ENCODE measurements around the gene TANGO6.

The TANGO6 gene

DNA sequence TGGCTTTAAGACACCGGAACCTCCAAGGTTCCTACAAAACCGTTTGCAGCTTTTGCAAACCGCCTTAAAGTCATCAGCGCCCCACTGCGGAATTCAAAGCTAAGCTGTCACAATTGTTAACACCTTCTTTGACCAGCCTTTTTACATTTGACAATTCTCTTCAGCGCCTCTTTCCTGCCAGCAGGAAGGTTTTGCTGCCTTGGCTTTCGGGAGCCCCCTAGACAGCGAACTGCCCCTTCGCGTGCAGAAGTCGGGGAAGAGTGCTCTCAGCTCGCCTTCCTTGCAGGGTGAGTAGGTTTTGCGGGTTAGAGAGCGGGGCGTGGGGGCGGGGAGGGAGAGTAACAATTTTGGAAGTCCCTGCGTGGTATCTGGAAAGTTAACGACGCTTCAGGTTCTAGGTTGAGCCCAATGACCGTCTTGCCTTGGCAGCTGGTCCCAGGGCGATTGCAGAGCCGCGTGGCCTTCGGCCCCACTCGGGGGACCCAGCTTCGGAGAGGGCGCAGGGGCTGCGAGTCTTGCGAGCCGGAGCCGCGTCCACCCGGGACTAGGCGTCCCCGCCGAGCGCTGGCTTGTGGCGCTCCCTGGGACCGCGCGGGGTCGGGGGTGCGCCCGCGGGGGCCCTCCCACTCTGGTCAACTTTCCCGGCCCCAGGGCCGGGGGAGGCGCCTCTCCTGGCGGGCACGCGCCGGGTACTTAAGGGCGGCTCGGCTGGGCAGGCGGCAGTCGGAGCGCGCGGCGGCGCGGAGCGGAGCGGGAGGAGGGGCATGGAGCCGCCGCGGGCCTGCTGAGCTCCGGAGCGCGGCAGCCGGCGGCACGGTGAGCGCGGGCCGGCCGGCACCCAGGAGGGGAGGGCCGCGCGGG, 262.4 kb downstream of the TANGO6 start, which contains the start of gene HAS3:
HAS3 (plus strand) TSS at position 153 of the 861 bp plus-strand sequence. CDS start 3,743 bp downstream, outside the sequence.
- no peak for DNase-seq (ENCODE audit: low spot score)

DNA sequence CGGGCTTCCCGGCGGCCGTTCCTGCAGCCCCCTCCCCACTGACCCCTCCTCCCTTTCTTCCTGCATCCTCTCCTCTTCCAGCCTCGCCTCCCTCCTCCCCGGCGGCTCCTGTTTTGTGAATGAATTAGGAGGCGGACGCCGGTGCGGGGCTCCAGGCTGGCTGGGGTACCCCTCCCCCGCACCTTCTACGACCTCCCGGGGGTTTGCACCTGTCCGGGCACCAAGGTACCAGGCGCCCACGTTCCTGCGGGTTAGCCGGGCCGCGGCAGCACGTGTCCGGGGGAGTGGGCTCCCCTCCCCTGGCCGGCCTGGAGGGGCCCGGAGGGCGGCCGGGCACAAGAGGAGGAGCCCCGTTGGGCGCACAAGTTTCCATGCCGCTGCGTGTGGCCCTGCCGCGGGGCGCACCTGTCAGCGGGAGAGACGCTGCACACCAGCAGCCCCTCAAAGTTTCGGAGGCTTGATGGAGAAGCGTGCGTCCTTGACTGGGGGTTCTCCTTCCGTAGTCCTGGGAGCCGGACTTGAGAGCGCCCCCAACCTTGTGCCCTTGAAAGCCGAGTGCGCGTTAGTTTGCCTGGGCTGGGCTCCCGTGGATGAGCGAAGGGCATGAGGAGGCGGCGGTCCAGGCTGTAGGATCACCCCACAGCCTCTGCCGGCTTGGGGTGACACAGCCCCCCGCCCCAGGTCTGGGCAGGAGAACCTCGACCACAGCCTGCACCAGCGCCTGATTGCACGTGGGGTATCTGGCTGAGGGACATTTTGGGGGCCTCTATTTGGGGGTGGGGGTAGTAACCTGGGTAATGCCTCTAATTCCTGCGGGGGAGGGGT, 263.4 kb downstream of the TANGO6 start:
- no peak for DNase-seq (ENCODE audit: low spot score)

DNA sequence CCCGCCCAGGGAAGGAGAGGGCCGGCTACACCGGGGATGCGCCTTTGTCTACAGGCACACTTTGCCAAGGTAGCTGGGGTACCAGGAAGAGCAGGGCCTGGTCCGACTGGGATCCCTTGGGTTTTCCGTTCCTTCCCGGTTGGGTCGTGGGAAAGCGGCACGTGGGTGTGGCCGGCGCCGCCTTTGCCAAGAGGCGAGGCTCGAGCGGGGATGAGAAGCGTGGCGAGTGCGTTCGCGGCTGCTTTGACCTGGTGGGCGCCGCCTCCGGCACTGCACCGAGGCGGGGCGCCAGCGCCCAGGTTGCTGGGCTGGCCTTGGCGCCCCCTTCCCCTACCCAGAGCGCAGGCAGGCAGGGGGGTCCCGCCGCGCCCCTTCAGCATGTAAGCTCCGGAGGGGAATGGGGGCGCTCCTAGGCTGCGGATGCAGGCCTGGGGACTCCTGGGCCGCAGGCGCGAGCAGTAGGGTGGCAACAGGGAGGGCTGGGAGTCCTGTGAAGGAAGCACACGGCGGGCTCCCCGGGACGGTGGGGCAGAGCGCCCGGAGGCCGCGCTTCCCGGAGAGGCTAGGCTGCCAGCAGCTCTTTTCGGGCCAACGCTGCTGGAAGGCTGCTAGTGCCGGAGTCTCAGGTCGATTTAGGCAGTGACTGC, 264.1 kb downstream of the TANGO6 start:
- DNase-seq (ENCODE audit: low spot score), result no peak

DNA sequence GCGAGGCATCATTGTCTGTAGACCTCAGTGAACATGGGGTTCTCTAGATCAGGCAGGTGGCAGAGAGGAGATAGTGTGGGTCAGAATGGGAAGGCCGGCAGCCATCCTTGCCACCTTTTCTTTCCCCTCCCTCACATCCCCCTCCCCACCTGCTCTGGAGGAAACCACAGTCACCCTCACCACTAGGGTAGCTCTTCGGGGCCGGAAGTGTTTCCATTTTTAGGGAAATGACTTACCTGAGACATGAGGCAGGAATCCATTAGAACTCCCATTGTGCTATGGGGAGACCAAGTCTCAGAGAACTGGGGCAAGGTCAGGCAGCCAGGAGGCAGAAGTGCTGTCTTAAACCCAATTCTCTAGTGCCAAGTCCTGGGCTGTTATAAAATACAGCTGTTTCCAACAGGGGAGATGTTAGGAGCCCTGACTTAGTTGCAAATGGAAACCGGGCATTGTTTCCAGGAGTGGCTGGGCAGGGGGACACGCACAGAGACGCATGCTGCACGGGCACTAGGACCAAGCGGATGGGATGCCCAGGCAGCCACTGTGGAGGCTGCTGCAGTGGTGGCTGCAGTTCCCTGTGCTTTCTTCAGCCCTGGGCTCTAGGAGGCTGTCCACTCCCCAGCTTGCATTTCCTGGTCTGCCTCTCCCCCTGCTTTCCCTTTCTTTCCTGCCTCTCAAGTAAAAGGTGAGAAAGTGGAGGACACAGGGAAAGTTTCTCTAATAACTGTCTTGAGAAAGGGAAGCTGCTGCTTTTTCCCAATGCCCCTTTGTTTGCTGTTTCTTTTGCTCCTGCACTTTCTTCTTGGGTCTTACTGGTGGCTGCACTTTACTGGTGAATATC, 265.0 kb downstream of the TANGO6 start:
- no peak for DNase-seq (ENCODE audit: low spot score)

DNA sequence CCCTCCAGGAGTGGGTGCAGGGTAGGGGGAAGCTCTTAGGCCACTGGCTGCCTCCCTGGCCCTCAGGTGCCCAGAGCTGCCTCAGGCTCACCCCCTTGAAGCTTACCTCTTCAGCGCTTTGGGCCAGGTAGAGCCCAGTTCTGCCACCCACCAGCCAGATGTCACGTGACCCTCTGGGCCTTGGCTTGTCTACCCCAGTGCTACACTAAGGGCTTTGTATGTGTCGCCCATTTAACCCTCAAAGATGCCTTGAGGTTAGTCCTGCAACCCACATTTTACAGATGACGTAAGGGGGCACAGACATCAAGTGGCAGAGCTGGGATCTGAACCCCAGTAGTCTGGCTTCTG, 265.5 kb downstream of the TANGO6 start:
- DNase-seq (ENCODE audit: low spot score), result no peak

DNA sequence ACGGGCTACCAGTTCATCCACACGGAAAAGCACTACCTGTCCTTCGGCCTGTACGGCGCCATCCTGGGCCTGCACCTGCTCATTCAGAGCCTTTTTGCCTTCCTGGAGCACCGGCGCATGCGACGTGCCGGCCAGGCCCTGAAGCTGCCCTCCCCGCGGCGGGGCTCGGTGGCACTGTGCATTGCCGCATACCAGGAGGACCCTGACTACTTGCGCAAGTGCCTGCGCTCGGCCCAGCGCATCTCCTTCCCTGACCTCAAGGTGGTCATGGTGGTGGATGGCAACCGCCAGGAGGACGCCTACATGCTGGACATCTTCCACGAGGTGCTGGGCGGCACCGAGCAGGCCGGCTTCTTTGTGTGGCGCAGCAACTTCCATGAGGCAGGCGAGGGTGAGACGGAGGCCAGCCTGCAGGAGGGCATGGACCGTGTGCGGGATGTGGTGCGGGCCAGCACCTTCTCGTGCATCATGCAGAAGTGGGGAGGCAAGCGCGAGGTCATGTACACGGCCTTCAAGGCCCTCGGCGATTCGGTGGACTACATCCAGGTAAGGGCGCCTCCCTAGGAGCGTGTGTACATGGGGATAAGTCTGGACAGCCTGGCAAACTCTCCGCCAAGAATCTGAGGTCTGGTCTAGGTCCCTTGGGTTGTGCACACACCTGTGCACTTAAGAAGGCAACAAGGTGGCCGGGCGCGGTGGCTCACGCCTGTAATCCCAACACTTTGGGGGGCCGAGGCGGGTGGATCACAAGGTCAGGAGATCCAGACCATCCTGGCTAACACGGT, 266.3 kb downstream of the TANGO6 start:
- no peak for DNase-seq (ENCODE audit: low spot score)

DNA sequence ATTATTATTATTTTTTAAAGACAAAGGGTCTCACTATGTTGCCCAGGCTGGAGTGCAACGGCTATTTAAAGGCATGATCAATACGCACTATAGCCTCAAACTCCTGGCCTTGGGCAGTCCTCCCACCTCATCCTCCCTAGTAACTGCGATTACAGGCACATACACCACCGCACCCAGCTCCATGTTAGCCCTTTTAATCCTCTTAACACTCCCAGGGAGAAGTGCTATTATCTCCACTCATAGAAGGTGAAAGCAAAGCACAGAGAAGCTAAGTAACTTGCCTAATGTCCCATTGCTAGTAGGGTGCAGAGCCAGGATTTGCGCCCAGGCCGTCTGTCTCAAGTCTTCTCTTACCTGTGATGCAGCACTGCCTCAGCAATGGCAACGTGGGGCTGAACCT, 267.1 kb downstream of the TANGO6 start:
- DNase-seq (ENCODE audit: low spot score), result no peak

DNA sequence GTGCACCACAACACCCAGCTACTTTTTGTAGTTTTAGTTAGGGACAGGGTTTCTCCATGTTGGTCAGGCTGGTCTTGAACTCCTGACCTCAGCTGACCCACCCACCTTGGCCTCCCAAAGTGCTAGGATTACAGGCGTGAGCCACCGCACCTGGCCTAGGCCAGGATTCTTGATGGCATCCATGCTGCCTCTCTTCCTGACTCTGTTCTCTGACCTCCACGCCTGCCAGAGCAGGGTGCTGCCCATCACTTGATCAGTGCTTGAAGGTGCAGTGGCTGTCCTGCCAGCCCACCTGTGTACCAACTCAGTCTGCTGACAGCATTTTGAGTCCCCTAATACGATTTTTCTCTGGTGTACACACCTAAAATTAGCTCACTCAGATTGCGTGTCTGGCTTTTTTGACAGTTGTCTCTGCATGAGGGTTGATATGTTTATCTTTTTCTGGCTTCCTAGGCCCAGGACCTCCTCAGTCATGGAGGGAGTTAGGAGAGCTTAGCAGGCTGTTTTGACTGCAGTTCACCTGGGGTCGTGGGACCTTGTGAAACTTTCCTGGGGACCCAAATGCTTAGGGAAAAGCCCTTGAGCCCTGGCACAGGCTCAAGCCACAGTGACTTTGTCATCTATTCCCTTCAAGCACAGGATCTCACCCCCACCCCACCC, 268.0 kb downstream of the TANGO6 start:
- no peak for DNase-seq (ENCODE audit: low spot score)

DNA sequence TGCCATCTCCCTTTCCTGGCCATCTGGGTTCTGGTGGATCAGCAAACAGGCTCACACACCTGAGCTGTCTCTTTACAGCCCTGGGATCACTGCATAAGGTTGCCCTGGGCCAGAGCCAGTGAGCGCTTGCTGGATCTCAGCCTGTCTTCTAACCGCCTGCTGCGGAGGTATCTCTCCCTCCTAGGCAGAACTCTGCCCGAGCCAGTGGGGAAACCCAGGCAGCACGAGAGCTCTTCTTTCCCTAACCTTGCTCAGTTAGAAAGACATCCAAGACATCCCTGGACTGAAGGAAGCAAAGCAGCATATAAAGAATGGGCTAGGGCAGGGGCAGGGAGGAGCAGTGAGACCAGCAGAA, 268.5 kb downstream of the TANGO6 start:
- DNase-seq (ENCODE audit: low spot score), result no peak

DNA sequence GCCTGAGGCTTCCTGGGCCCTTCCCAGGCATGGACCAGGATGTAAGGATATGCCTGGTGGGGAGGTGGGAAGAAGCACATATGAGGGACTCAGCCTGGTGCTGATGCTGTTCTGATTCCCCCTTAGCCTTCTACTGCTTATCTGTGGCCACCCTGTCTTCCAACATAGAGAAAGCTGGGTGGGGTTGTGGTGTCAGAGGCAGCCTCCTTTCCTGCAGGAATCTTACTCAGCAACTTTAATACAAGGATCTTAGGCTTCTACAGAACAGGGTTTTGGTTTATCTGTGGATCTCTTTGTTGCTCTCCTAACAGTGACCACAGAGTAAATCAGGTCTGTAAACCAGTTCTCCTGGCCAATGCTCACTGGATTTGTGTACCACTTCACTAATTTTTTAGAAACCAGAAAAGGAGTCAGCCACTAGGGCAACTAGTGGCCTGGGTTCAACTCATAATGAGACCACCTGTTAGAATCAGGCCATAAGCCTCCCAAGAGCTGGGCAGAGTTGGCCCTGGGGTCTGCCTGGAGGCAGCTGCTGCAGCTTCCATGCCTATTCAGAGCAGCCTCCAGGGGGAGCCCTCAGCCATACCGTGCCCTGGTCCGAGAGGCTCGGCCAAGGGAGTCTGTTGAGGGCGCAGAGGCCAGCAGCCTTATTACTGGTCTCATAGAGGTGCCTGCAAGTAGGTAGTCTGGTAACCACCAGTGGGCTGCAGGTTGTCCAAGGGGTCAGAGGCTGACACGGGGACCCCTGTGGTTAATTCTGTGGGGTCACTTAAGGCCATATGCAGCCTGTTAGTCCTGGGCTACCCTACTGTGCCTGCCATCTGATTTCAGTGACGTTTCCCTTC, 269.2 kb downstream of the TANGO6 start:
- peak; percentile 46 for DNase-seq (ENCODE audit: low spot score)

DNA sequence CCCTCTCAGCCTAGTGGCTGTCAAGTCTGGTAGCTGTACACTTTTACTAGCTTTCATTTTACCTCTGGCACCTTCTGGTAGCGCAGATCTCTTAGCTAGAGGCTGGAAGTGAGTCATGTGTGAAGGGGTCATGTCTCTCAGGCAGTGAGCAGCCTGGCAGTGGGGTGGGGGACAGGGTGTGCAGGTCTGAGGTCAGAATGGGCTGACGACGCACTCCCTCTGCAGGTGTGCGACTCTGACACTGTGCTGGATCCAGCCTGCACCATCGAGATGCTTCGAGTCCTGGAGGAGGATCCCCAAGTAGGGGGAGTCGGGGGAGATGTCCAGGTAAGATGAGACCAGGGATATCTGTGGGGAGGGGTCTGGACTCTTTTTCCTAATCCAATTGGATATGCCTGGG, 269.9 kb downstream of the TANGO6 start:
- DNase-seq (ENCODE audit: low spot score), result no peak

DNA sequence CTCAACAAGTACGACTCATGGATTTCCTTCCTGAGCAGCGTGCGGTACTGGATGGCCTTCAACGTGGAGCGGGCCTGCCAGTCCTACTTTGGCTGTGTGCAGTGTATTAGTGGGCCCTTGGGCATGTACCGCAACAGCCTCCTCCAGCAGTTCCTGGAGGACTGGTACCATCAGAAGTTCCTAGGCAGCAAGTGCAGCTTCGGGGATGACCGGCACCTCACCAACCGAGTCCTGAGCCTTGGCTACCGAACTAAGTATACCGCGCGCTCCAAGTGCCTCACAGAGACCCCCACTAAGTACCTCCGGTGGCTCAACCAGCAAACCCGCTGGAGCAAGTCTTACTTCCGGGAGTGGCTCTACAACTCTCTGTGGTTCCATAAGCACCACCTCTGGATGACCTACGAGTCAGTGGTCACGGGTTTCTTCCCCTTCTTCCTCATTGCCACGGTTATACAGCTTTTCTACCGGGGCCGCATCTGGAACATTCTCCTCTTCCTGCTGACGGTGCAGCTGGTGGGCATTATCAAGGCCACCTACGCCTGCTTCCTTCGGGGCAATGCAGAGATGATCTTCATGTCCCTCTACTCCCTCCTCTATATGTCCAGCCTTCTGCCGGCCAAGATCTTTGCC, 271.1 kb downstream of the TANGO6 start:
- no peak for DNase-seq (ENCODE audit: low spot score)

DNA sequence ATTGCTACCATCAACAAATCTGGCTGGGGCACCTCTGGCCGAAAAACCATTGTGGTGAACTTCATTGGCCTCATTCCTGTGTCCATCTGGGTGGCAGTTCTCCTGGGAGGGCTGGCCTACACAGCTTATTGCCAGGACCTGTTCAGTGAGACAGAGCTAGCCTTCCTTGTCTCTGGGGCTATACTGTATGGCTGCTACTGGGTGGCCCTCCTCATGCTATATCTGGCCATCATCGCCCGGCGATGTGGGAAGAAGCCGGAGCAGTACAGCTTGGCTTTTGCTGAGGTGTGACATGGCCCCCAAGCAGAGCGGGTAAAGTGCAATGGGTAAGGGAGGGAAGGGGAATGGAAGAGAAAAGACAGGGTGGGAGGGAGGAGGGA, 271.6 kb downstream of the TANGO6 start:
- no peak for DNase-seq (ENCODE audit: low spot score)

DNA sequence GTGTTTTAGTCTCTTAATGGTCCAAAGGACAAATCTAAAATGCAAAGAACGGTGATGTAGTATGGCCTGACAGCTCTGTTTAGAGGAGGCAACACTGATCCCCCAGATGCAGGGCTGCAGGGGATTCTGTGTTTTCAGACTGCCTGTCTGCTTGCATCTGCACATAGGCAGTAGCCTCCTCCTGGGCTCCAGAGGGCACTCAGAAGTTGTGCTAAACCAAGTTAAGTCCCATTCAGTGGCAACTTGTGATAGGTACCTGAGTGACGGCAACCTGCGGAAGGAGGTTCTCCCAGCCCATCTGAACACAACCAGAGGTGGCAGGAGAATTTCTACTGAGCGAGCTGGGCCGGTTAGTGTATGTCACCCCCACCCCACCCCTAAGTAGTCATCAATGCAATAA, 272.0 kb downstream of the TANGO6 start:
- DNase-seq (ENCODE audit: low spot score), result no peak

DNA sequence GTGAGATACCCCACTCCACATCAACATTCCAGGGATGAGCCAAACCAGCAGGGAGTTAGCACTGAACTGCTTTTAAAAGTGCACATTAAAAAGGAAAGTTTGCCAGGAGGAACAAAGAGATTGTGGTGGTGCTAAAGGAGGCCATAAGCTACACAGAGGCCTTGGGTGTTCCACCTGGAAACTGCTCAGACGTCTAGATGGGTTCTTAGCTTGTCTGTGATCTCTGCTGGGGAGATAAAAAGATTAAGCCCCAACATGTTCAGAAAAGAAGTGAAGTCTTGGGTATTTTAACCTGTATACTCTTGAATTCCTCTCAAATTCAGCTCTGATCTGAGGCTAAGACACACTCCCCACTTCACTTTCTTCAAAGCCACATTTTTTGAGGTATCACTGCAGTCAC, 272.5 kb downstream of the TANGO6 start:
- DNase-seq (ENCODE audit: low spot score), result no peak

DNA sequence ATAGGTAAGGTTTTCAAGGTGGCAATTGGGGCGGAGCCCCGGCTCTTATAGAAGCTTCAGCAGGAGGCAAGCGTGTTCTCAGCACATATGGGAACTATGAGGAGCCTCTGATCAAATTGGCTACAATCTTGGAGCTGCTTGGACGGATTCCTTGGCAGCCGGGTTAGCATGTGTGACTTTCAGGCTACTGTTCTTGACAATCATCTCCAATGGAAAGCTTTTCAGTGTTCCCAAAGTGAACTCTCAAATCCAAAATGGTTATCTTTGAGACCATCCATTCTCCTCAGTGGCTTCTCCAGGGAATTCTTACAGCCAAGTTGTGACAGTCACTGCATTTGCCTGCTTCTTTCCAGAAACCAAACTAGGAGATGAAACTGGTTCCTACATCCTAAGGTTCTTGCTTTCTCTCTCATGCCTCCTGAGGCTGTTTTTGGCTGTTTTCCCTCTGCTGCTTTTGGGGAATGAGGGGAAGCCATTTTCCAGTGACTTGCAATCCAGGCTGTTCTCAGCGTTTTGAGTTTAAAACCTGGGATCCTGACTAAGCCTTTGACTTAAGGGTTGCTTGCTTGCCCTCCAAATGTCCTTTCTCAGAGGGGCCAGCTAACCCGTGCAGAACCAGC, 273.0 kb downstream of the TANGO6 start:
- DNase-seq (ENCODE audit: low spot score), result no peak

DNA sequence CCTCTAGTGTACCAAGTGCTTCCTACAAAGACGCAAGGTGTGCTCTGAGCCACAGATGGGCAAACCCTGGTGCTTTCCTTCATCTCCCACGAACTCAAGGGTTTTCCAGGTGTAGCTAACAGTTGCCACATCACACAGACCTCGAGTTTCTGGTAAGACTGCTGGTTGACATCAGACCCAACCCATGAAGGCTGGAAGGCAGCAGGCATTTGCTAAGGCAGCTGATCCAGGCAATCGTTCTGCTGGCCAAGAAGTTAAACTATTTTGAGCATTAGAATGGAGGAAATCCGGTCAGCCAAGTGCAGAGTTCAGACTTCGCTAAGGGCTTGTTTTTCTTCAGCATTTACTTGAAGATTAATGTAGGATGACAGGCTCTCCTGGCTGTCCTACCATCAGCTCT, 273.6 kb downstream of the TANGO6 start:
- DNase-seq (ENCODE audit: low spot score), result no peak

DNA sequence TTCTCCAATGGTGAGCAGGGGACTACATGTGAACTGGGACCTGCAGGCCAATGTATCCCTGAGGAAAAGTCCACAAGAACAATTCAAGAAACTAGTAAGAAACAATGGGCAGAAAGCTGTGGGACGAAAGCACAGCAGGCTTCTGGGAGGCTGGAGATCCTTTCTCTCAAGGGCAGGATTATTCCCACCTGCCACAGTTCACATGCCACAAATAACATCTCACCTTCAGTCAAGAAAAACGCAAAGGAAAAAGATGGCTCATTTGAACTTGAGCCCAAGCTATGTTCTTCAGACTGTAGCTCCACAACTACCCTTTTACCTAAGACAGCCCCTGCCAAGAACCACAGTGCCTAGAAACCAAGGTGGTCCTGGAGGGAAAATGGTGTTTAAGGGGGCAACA, 275.1 kb downstream of the TANGO6 start:
- no peak for DNase-seq (ENCODE audit: low spot score)

DNA sequence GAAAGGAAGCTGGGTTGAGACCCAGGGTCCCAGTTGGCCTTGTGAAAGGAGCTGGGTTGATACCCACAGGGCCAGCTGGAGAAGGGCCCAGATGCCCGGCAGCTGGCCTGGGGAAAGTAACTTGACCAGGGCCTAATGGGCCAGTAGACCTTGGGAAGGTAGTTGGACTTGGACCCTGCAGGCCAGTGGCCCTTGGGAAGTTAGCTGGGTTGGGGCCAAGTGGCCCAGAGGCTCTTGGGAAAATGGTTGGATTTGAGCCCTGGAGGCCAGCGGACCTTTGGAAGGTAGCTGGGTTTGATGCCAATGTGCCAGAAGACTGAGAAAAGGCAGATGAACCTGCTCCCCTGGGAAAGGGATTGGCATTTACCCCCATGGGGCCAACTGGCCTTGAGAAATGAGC, 275.7 kb downstream of the TANGO6 start:
- DNase-seq (ENCODE audit: low spot score), result no peak

All from kidney capillary endothelial cell (primary cell).